Uterus (tissue), 4 donors: ENCODE measurements around the gene RGS9. TPM values are rescaled to one million over a fixed set of nuclear protein-coding genes. Genes with fewer than 3 reads are reported as not detected.

Experiments used
- DNase-seq, 2 donors: peaks; one replicate each; pipeline ENCODE4 v3.0.0-alpha.2; 2019 to 2020
- H3K27ac ChIP-seq, 2 donors: fragments of 200-600 bp; sonication (generic); 1 replicate in 1 of 2; 2 replicates in 1 of 2; pipeline ENCODE4 v1.5.1; 2016 to 2018
- H3K27me3 ChIP-seq, 2 donors: fragments of 200-600 bp; sonication (generic); one replicate each; pipeline ENCODE4 v1.5.1; 2018 to 2019; ENCODE audit warnings: control low read depth in 1 of 2
- H3K36me3 ChIP-seq, 2 donors: fragments of 200-600 bp; sonication (generic); one replicate each; pipeline ENCODE4 v1.5.1; 2019; ENCODE audit warnings: control low read depth in 1 of 2
- H3K4me1 ChIP-seq, 2 donors: fragments of 200-600 bp; sonication (generic); one replicate each; pipeline ENCODE4 v1.5.1; 2018 to 2019; ENCODE audit warnings: control low read depth in 1 of 2
- H3K4me3 ChIP-seq, 2 donors: fragments of 200-600 bp; sonication (generic); 1 replicate in 1 of 2; 2 replicates in 1 of 2; pipeline ENCODE4 v1.5.1; 2018 to 2019; ENCODE audit warnings: mild to moderate bottlenecking in 1 of 2
- H3K9me3 ChIP-seq, 2 donors: fragments of 200-600 bp; sonication (generic); one replicate each; pipeline ENCODE4 v1.5.1; 2019; ENCODE audit warnings: control low read depth in 1 of 2
- CTCF ChIP-seq, 4 experiments: fragments of 200-600 bp in 2 of 4; fragments of 450-650 bp in 2 of 4; sonication (generic) in 2 of 4; IDR thresholded peaks; one replicate each; pipeline ENCODE4 v1.5.1; 2016 to 2019; ENCODE audit warnings: antibody characterized with exemption in 4 of 4, mild to moderate bottlenecking in 2 of 4, moderate library complexity in 1 of 4
- POLR2A ChIP-seq, 2 donors: fragments of 450-650 bp; IDR thresholded peaks; one replicate each; pipeline ENCODE4 v1.6.1; 2016; ENCODE audit warnings: antibody characterized with exemption in 2 of 2, mild to moderate bottlenecking in 1 of 2, moderate library complexity in 1 of 2
- intact Hi-C: fragments of 100-400 bp; cut with DNase I; formaldehyde crosslinking; loops from one replicate; pipeline ENCODE4 v1.15.1; 2023; ENCODE audit warnings: low total_unique reads
- total RNA-seq, 4 donors: library from RNA; depleted of rRNA in 3 of 4; stranded (reverse); fragments of >200 nt in 3 of 4; gene quantifications; one replicate each; pipeline versions ENCODE4 v1.1.0 to v1.2.4, GENCODE V29; 2014 to 2023
- donor health status: DM: yes; HTN: yes; CAD: no.

The RGS9 gene
- total RNA-seq, 4 donors from 2014 or later: 3.5 to 19.1 (median 6.9) TPM

GRCh38 chr17:65121916-65122806 is 15.0 kb upstream of the RGS9 start:
- no peak for DNase-seq
- Histone ChIP-seq H3K9me3 (no peaks in the 10 kb centered on the region), H3K27me3 (no peaks in the 10 kb centered on the region), H3K4me1 (peaks cover 0 to 4% of the 10 kb centered on the region in 2 donors), H3K27ac (peak overlapping the region; percentile 86 to 93), H3K4me3 (peak overlapping the region; percentile 51 to 84), H3K36me3 (no peaks in the 10 kb centered on the region)
- no peak for TF ChIP-seq CTCF (IDR thresholded peaks at IDR 0.05)
- TF ChIP-seq POLR2A (IDR thresholded peaks at IDR 0.05): no peak
- intact Hi-C loops: no loop called here

- no peaks in the 10 kb centered on the region for H3K27me3 ChIP-seq
- peaks cover 0 to 4% of the 10 kb centered on the region in 2 donors for H3K4me1 ChIP-seq
- DNase-seq: peak; percentile 83 to 87
- peak overlapping the region; percentile 51 to 84 for H3K4me3 ChIP-seq
- TF ChIP-seq CTCF (IDR thresholded peaks at IDR 0.05) (peak in 1 of 4 experiments; percentile 3), POLR2A (IDR thresholded peaks at IDR 0.05) (peak in 1 of 2 donors; percentile 56)
- H3K9me3 ChIP-seq: no peaks in the 10 kb centered on the region
- H3K27ac ChIP-seq: peak overlapping the region; percentile 86 to 93
- intact Hi-C loops: no loop called here
- no peaks in the 10 kb centered on the region for H3K36me3 ChIP-seq
Measured at GRCh38 chr17:65122836-65123756, 14.1 kb upstream of the RGS9 start.

- DNase-seq: no peak
- H3K9me3 ChIP-seq: no peaks in the 10 kb centered on the region
- TF ChIP-seq POLR2A (IDR thresholded peaks at IDR 0.05) (no peak), CTCF (IDR thresholded peaks at IDR 0.05) (no peak)
- H3K4me3 ChIP-seq: peak overlapping the region in 1 of 2 donors; percentile 51
- intact Hi-C loops: no loop called here
- H3K27me3 ChIP-seq: no peaks in the 10 kb centered on the region
- H3K4me1 ChIP-seq: peaks cover 0 to 4% of the 10 kb centered on the region in 2 donors
- H3K36me3 ChIP-seq: no peaks in the 10 kb centered on the region
- peak overlapping the region; percentile 86 to 93 for H3K27ac ChIP-seq
Measured at GRCh38 chr17:65123757-65124675, 13.2 kb upstream of the RGS9 start.

- H3K36me3 ChIP-seq: no peaks in the 10 kb centered on the region
- H3K27me3 ChIP-seq: no peaks in the 10 kb centered on the region
- TF ChIP-seq CTCF (IDR thresholded peaks at IDR 0.05): no peak
- no peak for TF ChIP-seq POLR2A (IDR thresholded peaks at IDR 0.05)
- no peak overlapping the region for H3K4me3 ChIP-seq
- H3K9me3 ChIP-seq: no peaks in the 10 kb centered on the region
- no peak for DNase-seq
- intact Hi-C loops: no loop called here
- H3K4me1 ChIP-seq: no peaks in the 10 kb centered on the region
- no peak overlapping the region for H3K27ac ChIP-seq
Measured at GRCh38 chr17:65130832-65131231, 6.3 kb upstream of the RGS9 start.
